ENCODE measurements around the gene ME3.
A peak's percentile ranks its signal among the peaks of the same experiment; 100 is the strongest.

Gene ME3

DNA sequence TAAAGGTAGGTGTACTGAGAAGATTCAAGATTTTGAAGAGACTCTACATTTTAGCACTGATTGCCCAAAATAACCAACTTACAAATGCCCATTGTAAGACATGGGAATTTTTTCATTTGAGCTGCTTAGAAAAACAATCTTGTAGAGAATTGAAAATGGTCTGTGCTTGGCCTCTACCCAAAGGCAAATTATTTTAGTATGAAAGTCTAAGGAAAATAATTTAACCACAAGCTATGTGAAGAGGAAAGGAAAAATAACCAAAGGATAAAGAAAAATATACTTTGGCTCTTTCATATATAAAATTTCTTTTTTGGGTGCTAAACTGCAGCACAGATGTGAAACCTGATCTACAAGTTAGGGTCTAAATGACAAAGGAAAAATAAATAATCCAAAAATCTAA is 54.9 kb downstream of the ME3 start:
- no peak for DNase-seq

DNA sequence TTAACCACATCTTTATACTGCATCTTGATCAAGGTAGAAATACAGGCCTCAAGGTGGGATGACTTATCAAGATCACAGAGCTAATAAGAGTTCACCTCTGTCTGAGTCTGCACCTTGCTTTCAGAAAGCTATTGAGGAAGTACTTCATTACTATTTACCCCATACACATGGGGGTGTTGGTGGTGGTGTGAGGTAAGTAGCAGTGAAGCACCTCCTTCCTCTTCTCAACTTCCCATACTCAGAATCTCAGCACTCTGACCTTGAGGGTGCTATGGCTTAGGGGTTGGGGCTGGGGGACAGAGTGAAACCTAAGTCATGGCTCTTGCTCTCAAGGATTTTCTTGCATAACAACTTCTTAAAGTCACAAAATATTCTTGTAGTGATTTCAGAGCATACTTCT is 56.9 kb downstream of the ME3 start:
- DNase-seq, result no peak

DNA sequence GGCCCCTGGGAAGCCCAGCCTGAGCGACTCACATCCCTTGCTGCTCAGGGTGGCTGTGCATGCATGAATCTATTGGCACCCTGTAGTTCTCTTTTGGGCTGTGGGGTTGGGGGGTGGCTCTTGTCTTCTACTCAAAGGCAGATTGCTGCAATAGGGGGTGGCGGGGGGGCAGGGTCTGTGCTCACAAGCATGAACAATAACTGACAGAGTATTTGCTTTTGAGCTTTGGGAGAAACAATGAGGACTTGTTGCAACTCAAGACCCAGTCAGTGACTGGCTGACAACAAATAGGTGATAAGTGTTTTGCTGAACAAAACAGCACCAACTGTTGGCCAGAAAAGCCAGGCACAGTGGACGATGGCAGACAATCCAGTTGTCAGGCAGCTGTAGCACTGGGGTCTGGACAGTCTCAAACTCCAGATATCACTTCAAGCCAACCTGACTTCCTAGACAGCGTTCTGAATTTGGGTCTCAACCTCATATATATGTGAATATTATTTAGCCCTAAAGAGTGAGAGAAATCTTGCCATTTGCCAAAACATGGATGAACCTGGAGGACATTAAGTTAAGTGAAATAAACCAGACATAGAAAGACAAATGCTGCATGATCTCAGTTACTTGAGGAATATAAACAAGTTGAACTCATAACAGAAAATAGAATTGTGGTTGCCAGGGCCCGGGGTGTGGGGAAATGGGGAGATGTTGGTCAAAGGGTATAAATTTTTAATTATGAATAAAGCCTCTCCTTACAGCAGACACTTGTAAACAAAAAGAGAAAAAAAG is 61.7 kb downstream of the ME3 start:
- DNase-seq, result no peak

DNA sequence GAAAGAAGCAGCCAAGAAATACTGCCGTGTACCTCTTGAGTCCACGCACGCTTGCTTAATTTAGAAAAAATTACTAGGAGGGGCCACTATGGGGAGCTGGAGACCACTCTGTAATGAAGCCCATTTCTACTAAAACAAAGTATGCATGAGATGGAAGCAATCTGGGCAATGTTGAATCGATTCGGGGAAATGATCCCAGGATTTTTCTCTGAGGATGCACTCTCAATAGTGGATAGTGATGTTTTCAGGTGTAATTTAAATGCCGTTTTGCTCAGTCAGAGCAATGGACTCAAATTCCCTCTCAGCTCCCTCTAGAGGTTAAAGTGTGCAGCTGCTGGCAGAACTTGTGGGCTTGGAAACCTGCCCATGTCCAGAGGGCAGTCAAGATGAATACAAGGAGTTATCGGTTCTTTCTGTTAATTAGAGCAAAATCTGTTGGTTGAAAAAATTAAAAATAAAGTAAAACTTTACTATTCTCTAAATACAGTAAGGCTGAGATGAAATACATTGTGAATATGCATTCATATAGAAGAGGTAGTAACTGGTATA is 64.1 kb downstream of the ME3 start:
- peak; percentile 41 to 56 for DNase-seq

DNA sequence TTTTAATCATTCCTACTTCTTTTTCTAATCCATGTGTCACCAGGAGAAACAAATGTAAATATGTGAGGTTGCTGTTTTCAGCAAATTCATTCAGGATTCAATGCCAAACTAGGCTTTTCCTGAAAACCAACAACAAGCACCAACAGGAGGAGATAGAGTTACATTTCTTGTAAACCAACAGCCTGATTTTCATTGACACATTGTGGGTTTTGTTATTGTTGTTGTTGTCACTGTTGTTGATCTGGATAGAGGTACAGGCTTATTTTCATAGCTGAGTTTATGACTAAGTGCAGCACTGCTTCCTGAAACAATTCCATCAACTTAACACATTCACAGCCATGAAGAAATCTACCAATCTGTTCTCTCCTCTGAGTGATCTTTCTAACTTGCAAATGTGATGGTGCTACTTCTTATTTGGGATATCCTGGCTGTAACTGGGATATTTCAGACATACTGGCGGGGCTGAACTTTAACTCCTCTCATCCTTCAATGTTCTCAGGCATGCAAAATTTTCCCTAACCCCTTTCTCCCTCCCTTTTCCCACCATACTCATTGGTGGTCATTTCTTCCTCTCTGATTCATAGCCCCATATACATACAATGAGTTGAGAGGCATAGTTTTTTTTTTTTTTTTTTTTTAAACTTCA is 65.5 kb downstream of the ME3 start:
- no peak for DNase-seq

DNA sequence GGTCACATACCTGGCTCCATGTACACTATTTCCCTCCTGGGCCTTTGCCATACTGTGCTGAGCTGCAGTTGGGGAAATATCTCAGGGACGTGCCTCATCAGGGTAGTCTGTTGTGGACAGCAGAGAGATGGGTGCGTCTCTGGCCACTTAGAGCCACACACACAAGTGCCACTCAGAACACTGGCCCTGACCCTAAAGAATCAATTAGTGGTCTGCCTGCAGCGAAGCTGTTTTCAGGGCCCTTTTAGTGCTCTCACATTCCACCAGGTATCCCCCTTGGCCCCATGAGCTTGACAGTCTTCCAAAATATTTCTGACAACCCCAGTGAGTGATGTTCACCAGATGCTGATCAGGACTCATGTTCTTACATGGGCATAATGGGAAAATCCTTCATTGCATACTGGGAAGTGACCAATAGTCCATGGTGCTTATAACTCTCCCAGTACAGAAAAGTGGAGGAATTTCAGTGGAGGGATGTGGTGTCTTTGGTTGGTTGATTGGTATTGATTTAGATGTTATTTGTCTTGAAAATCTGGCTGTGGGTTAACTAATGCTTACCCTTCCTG is 66.1 kb downstream of the ME3 start:
- DNase-seq, result no peak

DNA sequence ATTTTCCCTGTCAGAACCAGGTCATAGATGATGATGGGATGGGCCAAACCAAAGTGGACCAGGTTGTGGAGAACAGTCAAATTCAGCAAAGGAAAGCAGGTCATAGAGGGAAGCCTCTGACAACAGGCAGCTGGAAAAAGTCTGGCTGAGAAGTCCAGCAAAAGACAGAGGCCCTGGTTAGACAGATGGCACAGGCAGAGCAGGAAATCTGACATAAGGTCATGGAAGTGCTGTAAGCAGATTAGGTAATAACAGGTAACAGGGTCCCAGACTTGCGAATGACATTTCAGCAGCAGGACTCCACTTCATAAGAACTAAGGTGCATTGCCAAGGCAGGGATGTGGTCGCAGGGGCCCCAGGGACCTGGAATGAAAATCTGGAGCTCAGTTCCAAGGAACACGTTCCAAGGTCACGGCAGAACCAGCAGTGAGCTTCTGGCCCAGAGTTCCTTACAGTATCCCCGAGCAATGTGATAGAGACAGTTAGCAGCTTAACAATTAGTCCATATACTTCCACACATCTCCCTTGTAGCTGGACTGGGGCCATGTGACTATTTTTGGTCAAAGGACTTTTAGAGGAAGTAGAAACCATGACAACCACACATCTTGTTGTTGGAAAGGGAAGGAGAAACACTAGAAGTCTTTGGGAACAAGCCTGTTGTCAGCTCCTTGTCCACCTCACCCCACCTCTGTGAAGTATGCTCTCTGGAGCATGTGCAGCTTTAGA is 75.4 kb downstream of the ME3 start:
- no peak for DNase-seq

DNA sequence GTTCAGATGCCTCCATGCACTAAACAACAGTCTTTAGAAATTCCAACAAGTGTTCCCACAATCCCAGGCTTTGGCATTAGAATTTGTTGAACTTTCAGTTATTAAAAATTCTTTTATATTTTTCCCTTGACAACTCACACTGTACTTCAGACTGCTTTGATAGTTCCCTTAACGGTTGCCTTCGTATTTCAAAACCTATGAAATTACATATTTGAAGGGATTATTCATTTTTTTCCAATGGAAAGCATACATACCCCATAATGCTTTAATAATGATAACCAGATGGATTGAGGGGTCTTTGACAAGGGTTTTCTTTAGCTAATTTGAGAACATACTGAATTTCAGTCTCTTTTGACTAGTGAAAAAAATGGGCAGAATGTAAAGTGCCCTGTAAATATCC is 76.5 kb downstream of the ME3 start:
- DNase-seq, result no peak

DNA sequence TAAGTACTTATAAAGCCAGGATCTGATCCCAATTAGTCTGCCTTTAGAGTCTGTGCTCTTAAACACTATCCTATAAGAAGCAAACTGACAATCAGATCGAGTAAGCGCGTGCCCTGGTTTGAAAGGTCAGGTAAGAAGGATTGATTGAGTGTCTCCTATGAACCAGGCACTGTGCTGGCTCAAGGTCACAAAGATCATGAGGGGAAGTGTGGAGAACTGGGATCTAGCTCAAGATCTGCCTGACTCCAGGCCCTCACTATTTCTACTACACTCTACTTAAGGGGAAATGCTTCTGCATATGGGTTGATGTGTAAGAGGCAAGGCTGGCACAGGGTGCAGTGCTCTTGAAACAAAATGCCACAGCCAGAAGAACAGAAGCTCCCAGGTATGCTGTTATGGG is 77.0 kb downstream of the ME3 start:
- no peak for DNase-seq

DNA sequence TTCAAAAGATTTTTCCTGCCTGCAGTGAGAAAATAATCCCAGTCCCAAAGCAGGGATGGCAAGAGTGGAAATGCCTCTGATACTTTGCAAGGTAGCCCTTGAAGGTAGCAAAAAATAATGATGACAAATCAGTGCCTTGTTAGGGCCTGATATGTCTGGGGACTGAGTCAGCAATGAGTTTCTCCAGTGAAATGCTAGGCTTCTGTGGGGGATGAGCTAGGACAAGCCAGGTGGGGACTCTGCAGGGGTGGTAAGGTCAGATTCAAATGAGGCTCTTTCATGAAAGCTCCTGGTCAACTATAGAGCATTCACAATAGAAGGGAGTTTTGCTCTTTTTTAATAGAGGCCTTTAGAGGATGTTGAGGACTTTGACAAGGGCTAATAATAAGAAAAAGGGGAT is 77.7 kb downstream of the ME3 start:
- no peak for DNase-seq

DNA sequence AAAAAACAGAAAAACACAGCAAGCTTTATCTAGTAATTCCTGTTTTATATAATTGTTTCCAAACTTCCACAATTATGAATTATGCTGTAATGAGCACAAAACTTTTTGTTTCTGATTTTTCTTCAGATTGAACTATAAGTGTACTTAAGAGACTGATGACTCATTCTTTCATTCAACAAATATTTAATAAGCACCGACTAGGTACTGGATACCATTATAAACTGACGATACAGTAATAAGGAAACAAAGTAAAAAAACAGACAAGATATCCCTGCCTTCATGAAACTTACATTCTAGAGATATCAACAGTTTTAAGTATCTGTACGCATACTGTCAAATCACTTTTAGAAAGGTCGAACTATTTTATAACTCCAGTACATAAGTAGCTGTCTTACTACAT is 78.6 kb downstream of the ME3 start:
- DNase-seq, result no peak

DNA sequence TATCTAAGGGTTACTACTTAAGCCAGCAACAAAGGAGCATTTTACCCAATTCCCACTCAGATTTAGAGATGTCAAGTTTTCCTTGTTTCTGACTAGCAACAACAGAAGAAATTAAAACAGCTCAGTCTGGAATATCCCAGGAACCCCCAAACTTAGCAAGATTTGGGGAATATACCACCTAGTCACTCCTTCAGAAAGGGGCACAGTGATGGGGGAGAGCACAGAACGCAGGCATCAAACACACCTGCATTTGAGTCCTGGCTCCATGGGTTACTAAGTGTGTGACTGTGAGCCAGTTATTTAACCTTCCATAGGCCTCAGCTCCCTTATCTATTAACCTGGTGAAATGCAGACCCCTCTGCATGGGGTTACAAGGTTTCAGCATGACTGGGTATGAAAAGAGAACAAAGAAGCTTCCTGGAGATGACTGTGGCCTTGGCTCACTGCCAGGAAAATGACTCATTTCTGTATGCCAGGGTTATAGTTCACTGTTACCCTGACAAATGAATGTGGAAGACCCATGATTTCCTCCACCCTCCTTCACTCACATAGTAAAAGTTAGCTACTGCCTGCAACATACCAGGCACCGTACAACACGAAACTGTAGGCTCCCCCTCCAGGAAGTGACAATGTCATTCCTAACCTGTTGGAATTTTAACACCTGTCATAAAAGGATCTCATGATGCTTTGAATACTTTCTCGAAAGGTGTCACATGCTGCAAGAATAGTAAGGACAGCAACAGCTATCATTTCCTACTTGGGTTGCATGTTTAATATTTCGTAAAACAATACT is 79.6 kb downstream of the ME3 start:
- peak; percentile 65 to 79 for DNase-seq

DNA sequence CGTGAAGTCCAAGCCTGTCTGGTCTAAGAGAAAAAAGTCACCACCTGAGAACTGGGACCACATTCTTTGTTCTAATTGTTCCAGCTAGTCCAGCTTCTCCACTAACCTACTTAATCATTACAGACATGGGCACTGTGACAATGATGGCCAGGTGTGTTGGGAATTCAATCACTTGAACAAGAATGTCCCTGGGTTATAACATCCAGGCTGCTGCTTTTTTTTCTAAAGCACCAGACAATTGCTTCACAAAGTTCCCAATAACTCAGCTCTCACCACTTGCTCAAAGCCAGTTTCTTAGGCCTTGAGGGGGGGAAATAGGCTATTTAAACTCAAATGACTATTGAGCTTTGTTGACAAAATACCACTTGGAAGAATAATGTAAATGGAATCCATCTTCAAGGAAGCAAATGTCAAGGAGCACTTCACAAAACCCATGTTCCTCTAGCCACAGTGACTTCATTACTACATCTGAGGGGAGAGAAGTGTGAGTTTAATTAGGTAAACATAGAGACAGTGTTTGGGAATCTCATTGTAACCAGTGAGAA is 80.3 kb downstream of the ME3 start:
- DNase-seq, result peak; percentile 17 to 22

DNA sequence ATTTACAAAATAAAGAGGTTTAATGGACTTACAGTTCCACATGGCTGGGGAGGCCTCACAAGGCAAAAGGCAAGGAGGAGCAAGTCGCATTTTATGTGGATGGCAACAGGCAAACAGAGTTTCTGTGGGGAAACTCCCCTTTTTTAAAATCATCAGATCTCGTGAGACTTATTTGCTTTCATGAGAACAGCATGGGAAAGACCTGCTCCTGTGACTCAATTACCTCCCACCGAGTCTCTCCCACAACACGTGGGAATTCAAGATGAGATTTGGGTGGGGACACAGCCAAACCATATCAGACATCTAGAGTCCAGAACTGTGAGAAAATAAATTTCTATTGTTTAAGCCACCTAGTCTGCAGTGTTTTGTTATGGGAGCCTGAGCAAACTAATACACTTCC is 80.8 kb downstream of the ME3 start:
- no peak for DNase-seq

DNA sequence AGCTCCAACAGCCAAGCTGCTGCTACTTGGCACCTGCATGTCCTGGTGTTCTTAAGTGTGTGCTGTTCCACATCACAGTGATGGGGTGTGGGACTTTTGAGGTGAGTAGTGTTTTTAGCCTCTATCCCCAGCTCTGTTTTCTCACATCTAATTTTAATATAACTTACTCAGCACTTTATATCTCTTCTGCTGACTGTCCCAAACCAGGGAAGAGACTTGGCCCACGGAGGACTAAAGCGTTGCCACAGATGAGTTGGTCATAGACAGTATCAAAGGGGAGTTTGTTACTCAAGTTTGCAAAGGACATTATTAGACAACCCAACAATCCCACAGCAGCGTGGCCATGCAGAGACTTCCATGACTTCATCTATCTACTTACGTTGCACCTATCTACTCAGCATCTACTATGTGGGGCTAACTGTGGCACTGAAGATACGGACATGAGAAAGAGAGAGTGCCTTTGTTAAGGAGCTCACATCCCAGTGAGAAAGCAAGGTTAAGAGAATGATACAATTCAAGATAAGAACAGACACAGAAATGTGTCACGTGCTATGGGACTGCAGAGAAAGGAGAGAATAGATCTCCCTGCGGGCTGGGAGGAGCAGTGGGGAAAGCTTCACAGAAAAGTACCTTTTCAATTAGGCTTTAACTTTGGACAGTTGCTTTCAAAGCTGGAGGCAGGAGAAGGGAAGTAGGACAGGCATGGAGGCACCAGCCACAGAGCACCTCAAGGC is 82.4 kb downstream of the ME3 start:
- no peak for DNase-seq

DNA sequence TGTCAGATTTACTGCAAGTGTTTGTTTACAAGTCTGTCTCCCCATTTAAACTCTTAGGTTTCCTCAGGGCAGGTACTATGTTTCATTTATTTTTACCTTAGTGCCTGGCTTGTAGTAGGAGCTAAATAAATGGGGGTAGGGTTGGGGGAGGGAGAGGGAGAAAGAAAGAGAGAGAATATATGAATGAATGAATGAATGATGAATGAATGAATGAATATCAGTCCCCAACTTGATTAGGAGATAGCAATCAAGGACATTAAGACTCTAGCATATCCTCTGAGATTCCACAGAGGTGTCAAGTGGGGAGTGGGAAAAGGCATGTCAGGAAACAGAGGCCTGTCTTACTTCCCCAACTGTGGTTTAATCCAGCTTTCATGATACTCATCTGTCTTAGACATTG is 83.2 kb downstream of the ME3 start:
- DNase-seq, result no peak

DNA sequence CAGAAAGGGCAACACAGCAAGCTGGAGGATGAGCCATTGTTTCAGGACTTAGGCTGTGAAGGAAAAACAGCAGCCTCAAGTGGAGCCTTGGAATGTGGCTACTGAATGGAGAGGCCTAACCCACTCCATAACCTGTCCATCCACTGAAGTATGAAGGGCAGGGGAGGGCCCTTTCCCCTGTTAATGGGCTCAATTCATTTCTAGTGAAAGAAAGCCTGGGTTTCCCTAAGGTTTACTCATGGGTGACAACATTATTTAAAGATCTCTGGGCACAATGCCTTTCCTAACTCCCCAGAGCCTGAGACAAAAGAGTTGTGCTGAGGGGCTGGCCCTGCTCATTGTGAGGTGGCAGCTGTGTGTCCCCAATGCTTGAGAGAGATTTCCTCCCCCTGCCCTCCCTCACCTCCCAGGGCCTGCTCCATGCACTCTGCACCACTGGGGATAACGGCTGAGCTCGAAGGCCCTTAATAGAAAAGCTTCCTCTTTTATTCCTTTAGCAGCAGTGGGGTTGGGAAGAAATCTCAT is 83.8 kb downstream of the ME3 start:
- DNase-seq, result no peak

DNA sequence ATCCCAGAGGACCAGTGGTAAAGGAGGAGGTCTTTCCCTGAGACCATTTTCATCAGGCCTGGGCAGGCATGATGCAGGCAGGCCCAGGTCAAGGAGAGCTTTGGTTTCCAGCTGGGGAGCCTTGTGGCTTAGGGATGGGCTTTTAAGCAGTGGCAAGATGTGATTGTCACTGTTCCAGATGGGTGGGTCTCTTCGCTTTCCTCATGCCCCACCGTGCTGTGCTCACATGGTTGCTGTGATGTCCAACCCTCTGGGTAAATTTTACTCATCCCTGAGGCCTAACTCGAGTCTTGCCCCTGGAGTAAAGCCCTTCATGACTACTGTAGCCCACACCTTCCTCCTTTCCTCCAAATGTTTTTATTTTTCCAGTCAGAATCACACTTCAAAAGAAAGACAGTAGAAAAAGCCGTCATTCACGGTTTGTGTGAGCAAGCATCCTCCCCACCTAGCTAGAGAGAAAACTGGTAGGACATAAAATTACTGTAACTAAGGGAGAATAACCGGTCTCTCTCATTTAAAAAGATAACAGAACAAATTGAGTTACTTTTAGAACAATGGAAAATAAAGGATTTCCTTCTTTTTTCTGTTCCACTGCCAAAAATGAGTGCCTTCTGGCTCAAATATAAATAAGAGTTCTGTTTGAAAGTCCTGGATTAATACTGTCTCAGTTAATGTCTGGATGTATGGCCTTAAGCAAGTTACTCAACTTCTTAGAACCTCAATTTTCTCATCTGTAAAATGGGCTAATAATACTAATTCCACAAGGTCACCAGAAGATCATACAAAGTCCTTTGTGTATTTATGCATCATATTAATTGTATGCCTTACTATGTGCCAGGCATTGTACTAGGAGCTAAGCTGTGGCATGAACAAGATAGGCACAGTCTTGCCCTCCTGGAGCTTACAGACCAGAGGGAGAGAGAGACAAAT is 84.9 kb downstream of the ME3 start:
- DNase-seq, result no peak

DNA sequence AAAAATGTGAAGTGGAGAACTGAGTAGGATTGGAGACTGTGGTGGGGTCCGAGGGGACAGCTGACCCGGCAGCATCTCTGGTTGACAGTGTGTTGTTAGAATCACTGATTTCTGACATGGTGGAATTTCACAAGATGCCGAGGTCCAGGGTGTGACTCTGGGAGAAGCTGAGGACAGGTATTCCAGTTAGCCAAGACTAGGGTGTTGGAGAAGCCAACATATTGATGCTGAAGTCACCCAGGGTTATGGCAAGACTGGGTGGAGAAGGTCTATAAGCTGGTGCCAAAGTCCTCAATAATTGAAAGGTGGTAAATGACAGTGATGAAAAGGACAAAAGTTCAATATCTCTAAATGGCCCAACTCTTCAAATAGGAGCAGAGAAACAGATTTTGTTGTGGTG is 86.1 kb downstream of the ME3 start:
- DNase-seq, result no peak

DNA sequence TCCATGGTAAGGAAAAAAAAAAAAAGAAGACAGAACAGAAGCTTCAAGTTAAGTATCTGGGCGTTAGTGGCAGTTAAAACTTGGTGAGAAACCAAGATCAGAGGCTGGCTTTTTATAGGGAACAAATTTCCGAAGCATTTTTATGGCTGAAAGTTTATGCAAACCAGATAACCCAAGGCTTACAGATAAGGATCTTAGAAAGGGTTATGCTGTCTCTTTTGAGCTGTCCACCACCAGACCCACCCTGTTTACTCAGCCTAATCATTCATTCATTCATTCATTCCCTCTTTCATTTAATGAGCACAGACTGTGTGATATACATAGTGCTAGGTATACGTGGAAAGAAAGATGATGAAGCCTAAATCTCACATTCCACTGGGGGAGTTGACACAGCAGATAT is 89.5 kb downstream of the ME3 start:
- no peak for DNase-seq

Data from SHP77 (cell line).